Astrocyte (in vitro differentiated cells and primary cell): ENCODE data around the gene TRPC4.

Experiments used
- CTCF ChIP-seq: IDR thresholded peaks from 2 replicates; pipeline ENCODE4 v1.5.1; 2011; ENCODE audit warnings: low read depth, mild to moderate bottlenecking, inconsistent platforms, low read length, moderate library complexity; ENCODE audit not compliant: insufficient read depth
- EZH2 ChIP-seq: IDR thresholded peaks from 2 replicates; pipeline ENCODE4 v1.6.1; 2012; ENCODE audit warnings: mild to moderate bottlenecking, low read length, inconsistent platforms; ENCODE audit not compliant: insufficient read depth

- TF ChIP-seq CTCF (no peak), EZH2 (no peak)
Observed at GRCh38 chr13:37685206-37685605, 184.4 kb downstream of the TRPC4 start.
